NCI-H1417 (cell line): ENCODE data around the gene WASL.
"Not testable (repeated sequence)": the region's sequence is repeated elsewhere in the genome, so short reads cannot be mapped to it uniquely, and the experiment has no call there.

ENCODE experiments used
- DNase-seq, 3 experiments: peaks; one replicate each; lab custom pipeline; 2025; lab: John Stamatoyannopoulos, UW

The WASL gene

GRCh38 chr7:123658023-123658422, 90.8 kb downstream of the WASL start:
- DNase-seq = no peak

DNA sequence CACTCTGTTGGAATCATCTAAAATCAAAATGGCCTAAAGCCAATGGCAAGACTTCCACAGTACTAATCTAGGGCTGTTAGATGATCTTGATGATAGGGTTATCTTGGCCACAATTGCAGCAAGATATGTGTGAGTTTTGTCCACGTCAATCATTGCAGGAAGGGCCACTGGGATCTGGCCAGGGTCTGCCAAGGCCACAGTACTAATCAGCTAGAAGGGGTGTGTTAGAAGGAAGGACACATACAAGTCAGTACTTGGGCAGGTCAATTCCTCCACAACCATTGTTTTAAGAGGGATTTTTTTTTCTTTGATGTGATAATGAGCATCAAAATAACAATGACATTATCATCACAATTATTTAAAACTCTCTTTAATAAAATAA, 91.5 kb downstream of the WASL start:
- no peak for DNase-seq

DNA sequence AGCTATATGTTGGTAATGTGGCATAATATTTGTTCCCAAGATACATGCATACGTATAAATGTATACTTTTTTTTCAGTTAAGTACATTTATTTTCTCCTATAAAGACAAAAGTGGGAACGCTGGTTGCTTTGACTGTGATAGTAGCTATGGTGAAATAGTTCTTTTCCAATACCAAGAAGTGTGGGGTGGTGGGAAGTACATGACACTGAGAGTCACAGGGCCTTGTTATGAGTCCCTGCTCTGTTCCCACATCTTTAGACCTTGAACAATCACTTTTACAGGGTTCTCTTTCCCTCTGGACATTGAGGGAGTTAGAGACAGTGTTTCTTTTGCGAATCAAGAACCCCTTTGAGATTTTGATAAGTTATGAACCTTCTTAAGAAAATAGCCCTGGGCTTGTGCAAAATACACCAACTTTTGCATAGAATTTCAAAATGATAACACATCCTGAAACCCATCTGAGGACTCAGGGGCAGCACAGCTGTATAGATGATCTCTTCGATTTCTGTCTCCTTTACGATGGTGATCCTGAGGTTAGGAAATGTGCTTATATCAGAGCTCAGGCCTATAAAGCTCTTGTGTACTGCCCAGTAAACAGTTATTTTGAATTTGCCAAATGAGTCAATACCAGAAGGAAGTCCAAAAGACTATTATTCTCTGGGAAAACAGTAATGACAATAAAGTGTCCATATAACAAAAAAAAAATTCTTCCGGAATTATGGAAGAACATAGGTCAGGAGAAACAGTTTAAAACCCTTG, 92.1 kb downstream of the WASL start:
- DNase-seq = no peak

DNA sequence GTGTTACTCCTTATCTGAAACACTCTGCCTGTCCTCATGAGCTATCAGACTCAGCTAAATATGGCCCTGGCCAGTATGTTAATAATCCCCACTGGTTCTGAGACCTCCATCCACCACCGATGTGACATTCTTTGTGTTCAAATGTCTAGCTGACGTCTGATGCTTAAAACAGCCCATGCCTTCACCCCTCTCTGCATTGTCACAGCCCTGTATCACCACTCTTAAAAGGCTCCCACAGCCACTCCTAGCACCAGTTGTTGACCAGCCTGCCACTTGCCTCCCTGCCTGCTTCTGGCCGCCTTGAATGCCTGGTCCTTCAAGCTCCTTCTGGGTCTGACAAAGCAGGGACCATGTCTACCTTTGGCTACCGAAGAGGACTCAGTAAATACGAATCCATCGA, 93.2 kb downstream of the WASL start, which contains the start of gene LMOD2:
Gene LMOD2, plus strand, starts transcription at position 253 of the 400 bp plus-strand sequence. Its CDS starts 98 bp downstream, at position 351.
- DNase-seq = no peak

- no peak for DNase-seq
Measured at GRCh38 chr7:123653162-123653561, 95.6 kb downstream of the WASL start.

- DNase-seq = no peak
Measured at GRCh38 chr7:123652406-123652805, 96.4 kb downstream of the WASL start.

DNA sequence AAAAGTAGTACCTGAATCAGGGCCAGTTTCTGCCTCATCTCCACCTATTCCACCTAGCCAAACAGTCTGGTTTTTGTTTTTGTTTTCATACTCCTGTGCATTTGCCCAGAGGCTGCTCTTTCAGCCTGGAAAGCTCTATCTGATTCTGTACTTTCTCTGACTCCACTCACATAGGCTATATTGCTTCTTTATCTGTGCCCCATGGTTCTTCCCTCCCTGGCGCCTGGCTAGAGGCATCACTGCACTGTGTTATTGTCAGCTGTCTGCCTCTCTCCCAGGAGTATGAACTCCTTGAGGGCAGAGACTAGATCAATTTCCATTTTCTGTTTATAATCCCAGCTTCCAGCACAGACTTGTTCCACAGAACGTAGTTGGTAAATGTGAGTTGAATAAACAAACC, 98.2 kb downstream of the WASL start:
- DNase-seq = no peak

DNA sequence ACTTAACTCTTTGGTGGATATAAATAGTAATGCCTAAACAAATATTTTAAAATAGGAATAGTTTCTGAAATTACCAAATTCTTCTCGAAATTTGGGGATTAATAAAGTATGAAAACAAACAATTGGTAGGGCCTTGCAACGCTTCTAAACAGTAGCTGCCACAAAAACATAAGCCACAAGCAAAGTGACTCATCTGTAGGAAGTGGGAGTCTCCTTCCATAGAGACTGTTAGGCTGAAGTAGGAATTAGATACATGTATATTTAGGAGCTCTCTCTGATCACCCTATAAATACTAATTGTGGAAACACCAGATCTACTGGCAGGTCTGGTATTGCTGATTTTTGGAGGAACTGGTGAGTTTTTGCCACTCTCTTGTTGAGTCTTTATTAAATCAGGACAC, 98.8 kb downstream of the WASL start:
- no peak for DNase-seq

GRCh38 chr7:123647106-123647730, 101.6 kb downstream of the WASL start:
- DNase-seq = no peak

- DNase-seq = peak in 2 of 3 experiments; percentile 39 to 40
Measured at GRCh38 chr7:123645516-123645915, 103.3 kb downstream of the WASL start.

DNA sequence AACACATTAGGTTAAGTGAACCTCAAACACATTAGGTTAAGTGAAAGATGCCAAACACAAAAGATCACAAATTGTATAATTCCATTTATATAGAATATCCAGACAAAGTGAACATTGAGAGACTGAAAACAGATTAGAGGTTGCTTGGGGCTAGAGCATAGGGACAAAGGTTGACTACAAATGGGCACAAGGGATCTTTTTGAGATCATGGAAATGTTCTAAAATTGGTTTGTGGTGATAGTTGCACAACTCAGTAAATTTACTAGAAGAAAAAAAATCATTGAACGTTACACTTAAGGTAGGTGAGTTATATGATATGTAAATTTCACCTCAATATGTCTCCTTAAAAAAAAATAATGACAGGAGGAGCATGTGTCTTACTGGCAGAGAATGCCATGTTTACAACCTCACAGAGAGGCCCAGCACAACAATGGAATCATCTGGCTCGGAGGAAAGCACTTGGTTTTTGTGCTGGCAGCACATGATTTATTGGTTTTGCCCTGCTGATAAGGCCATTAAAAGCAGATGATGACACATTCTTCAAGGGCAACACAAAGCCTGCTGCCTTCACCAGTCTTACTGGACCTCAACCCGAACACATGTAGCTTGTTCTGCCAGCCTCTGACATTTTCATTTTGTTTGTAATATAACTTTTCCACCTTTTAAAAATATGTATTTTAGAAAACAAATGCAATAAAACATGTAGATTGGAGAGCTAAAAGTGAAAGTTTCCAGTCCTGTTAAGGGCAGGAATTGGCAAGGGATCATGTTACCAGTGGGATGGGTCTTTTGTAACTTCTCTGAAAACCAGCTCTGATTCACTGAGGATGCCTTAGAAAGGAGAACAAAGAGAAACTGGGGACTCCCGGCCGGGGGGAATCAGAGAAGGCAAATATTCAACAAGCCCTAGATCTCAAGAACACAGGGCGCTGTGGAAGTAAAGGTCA, 105.0 kb downstream of the WASL start:
- DNase-seq = peak; percentile 74 to 96 (median 85)

GRCh38 chr7:123641901-123642300, 106.9 kb downstream of the WASL start:
- DNase-seq = no peak

DNA sequence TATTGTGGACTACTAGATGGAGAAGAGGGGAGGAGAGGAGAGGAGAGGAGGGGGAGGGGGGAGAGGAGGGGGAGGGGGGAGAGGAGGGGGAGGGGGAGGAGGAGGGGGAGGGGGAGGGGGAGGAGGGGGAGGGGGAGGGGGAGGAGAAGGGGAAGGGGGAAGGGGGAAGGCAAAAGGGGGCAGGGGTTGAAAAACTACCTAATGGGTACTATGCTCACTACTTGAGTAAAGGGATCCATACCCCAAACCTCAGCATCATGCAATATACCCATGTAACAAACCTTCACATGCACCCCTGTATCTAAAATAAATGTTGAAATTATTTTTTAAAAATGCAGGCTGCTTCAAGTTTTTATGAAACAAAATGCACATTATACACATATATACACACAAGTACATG, 108.2 kb downstream of the WASL start:
- DNase-seq = no peak

DNA sequence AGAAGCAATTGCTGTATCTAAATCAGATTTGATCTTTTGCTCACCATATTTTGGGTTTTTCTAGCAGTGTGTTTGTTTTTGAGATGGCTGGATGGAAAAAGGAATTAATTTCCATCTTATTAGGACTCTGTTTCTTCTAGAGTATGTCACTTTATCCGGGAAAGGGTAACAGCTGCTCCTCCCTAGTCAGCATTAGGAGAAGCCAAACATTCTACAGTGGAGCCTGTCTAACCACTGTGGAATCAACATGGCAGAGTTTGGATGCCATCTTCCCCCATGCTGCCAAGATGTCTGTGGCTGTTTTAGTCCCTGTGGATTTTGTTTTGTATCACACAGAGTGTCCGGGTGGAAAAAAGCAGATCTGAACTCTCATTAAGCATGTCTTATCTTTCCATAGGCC, 109.2 kb downstream of the WASL start:
- DNase-seq = no peak

GRCh38 chr7:123637878-123638277, 110.9 kb downstream of the WASL start:
- DNase-seq = no peak

DNA sequence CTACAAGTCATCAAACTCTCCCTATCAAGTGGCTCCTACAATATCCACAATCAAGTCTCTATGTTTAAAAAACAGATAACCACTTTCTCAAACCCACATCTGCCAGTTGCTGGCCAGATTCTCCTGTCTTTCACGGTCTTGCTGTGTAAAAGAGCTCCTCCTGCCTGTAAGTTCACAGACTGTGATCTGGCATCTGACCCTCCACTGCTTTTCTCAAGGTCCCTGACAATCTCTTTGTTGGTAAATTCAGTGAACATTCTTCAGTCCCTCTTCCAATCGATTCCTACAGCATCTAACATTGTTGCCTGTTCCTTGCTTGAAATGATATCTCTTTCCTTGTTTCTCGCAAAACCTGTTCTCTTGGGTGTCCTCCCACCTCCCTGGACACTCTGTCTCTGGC, 111.6 kb downstream of the WASL start:
- peak in 2 of 3 experiments; percentile 25 to 61 for DNase-seq

GRCh38 chr7:123635551-123636359, 113.0 kb downstream of the WASL start:
- peak in 1 of 3 experiments; percentile 69 for DNase-seq

DNA sequence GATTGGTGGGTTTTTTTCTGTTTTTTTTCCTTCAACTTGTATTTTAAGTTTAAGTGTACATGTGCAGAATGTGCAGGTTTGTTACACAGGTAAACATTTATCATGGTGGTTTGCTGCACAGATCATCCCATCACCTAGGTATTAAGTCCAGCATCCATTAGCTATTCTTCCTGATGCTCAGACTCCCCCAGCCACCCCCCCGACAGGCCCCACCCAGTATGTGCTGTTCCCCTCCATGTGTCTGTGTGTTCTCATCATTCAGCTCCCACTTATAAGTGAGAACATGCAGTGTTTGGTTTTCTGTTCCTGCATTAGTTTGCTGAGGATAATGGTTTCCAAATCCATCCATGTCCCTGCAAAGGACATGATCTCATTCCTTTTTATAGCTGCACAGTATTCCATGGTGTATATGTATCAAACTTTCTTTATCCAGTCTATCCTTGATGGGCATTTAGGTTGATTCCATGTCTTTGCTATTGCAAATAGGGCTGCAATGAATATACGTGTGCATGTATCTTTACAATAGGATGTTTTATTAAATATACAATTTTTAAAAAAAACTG, 114.7 kb downstream of the WASL start:
- DNase-seq = not testable (repeated sequence)

DNA sequence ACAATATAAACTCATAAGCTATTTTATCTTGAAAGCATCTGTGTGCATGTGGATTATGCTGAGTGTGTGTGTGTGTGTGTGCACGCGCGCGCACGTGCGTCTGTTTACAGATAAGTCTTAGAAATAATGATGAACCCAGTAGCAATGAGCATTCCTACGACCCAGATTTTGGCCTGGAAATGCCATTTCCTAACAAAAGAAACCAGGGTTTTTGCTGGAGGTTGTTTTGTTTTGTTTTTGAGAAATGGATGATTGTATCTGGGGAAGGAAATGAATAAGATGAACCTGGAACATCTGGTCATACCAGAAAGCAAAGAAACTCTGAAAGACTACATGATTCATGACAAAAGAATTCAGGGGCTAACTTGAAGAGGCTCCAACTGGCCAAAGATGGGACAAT, 115.2 kb downstream of the WASL start:
- DNase-seq = no peak

DNA sequence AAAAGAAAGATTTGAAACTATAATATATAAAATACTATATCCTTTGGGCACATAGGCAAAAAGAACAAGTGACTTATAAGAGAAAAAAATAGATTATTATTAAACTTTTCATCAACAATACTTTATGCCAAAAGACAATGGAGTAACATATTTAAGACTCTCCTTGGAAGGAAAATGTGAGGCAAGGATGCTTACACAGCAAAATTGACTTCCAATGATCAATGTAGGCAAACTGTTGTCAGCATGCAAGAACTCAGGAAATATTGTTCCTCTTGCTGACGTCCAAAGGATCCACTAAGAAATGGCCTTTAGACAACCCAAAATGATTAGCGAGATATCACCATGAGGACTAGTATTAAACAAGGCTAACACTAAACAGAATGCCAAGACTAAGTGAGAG, 116.0 kb downstream of the WASL start:
- DNase-seq = no peak
